OCI-LY3 (cell line): ENCODE data around the gene CDK11A.
"Not testable (repeated sequence)": the region's sequence is repeated elsewhere in the genome, so short reads cannot be mapped to it uniquely, and the experiment has no call there.

ENCODE experiments used
- H2AFZ ChIP-seq: fragments of 200-600, 300-600 bp; shearing (Covaris generic); 2 replicates; pipeline ENCODE4 v1.6.0; 2014; ENCODE audit warnings: antibody characterized with exemption, low read depth, low read length
- H3K27ac ChIP-seq: fragments of 200-600, 300-600 bp; sonication (generic); 2 replicates; pipeline ENCODE4 v1.5.1; 2014; ENCODE audit warnings: mild to moderate bottlenecking, low read length, moderate library complexity, mixed read lengths
- H3K27me3 ChIP-seq: fragments of 200-600, 300-600 bp; sonication (generic); 2 replicates; pipeline ENCODE4 v1.6.1; 2014; ENCODE audit warnings: low read depth, low read length, mixed read lengths
- H3K36me3 ChIP-seq: fragments of 200-600, 300-600 bp; sonication (generic); replicated peaks from 2 replicates; pipeline ENCODE3; 2014; ENCODE audit warnings: low read depth, low read length, mixed read lengths
- H3K4me1 ChIP-seq: fragments of 300-600, 200-600 bp; sonication (generic); 2 replicates; pipeline ENCODE4 v1.6.1; 2014; ENCODE audit warnings: low read length, mixed read lengths
- H3K4me2 ChIP-seq: fragments of 200-600, 300-600 bp; sonication (generic); 2 replicates; pipeline ENCODE4 v1.6.1; 2014; ENCODE audit warnings: low read length, mixed read lengths
- H3K4me3 ChIP-seq: fragments of 300-600, 200-600 bp; sonication (generic); 2 replicates; pipeline ENCODE4 v1.5.1; 2014; ENCODE audit warnings: antibody characterized with exemption, mild to moderate bottlenecking, low read length, moderate library complexity
- H3K79me2 ChIP-seq: fragments of 300-600, 200-600 bp; shearing (Covaris generic); 2 replicates; pipeline ENCODE4 v1.6.1; 2014; ENCODE audit warnings: mild to moderate bottlenecking, low read length, mixed read lengths
- H3K9ac ChIP-seq: fragments of 300-600, 200-600 bp; shearing (Covaris generic); 2 replicates; pipeline ENCODE4 v1.6.0; 2014; ENCODE audit warnings: mild to moderate bottlenecking, low read length, moderate library complexity
- H3K9me3 ChIP-seq: fragments of 200-600, 300-600 bp; shearing (Covaris generic); 2 replicates; pipeline ENCODE4 v1.6.1; 2014; ENCODE audit warnings: low read length, mixed read lengths; ENCODE audit not compliant: insufficient read depth
- H4K20me1 ChIP-seq: fragments of 200-600, 300-600 bp; sonication (generic); 2 replicates; pipeline ENCODE4 v1.6.1; 2016; ENCODE audit warnings: low read length, mixed read lengths; ENCODE audit not compliant: insufficient read depth
- CTCF ChIP-seq: fragments of 200-600, 300-600 bp; sonication (generic); IDR thresholded peaks from 2 replicates; pipeline ENCODE4 v1.5.1; 2014; ENCODE audit warnings: antibody characterized with exemption, low read length, low read depth
- EZH2phosphoT487 ChIP-seq: fragments of 200-600 bp; shearing (Covaris generic); IDR thresholded peaks from 2 replicates; pipeline ENCODE4 v1.6.1; 2018; ENCODE audit warnings: antibody characterized with exemption, mixed run types, low read depth

CDK11A gene

GRCh38 chr1:1753607-1754005 lies 29.4 kb upstream of the CDK11A start:
- H3K27ac ChIP-seq = no peak overlapping the region

GRCh38 chr1:1752636-1753606 lies 28.8 kb upstream of the CDK11A start:
- Histone ChIP-seq H3K27me3 (no peaks in the 10 kb centered on the region), H3K4me3 (no peak overlapping the region), H3K9me3 (no peaks in the 10 kb centered on the region), H3K4me1 (no peaks in the 10 kb centered on the region), H3K36me3 (peaks cover 28% of the 10 kb centered on the region), H3K4me2 (no peak overlapping the region), H3K27ac (no peak overlapping the region), H3K9ac (no peak overlapping the region), H3K79me2 (peaks cover 6% of the 10 kb centered on the region), H4K20me1 (peaks cover 1% of the 10 kb centered on the region; the same call in 1 of the 2 replicates), H2AFZ (no peak overlapping the region)
- no peak for TF ChIP-seq CTCF

More at GRCh38 chr1:1753607-1754005, 29.4 kb upstream of the CDK11A start:
- H2AFZ ChIP-seq = no peak overlapping the region
- H4K20me1 ChIP-seq = peaks cover 8% of the 10 kb centered on the region
- no peaks in the 10 kb centered on the region for H3K27me3 ChIP-seq
- no peaks in the 10 kb centered on the region for H3K4me1 ChIP-seq
- H3K36me3 ChIP-seq = peaks cover 33% of the 10 kb centered on the region
- H3K4me2 ChIP-seq = no peak overlapping the region
- no peak overlapping the region for H3K9ac ChIP-seq
- H3K4me3 ChIP-seq = no peak overlapping the region
- peaks cover 12% of the 10 kb centered on the region for H3K79me2 ChIP-seq
- no peaks in the 10 kb centered on the region for H3K9me3 ChIP-seq
- no peak for TF ChIP-seq CTCF
- no peak for TF ChIP-seq EZH2phosphoT487

- H3K4me1 ChIP-seq = no peaks in the 10 kb centered on the region
- H3K9me3 ChIP-seq = no peaks in the 10 kb centered on the region
- no peaks in the 10 kb centered on the region for H4K20me1 ChIP-seq
- H3K27ac ChIP-seq = no peak overlapping the region
- no peaks in the 10 kb centered on the region for H3K79me2 ChIP-seq
- H3K36me3 ChIP-seq = peaks cover 27% of the 10 kb centered on the region
- H3K9ac ChIP-seq = no peak overlapping the region
- H3K4me2 ChIP-seq = no peak overlapping the region
- no peaks in the 10 kb centered on the region for H3K27me3 ChIP-seq
- no peak overlapping the region for H2AFZ ChIP-seq
- TF ChIP-seq EZH2phosphoT487 = no peak
- TF ChIP-seq CTCF = no peak
- no peak overlapping the region for H3K4me3 ChIP-seq
Measured at GRCh38 chr1:1752190-1752589, 28.0 kb upstream of the CDK11A start.

- H3K9ac ChIP-seq, H3K4me3 ChIP-seq, H3K4me2 ChIP-seq, H3K9me3 ChIP-seq, H3K4me1 ChIP-seq, H2AFZ ChIP-seq, H3K27me3 ChIP-seq, H3K27ac ChIP-seq, H4K20me1 ChIP-seq, H3K79me2 ChIP-seq: not testable (repeated sequence)
- peaks cover 10% of the 10 kb centered on the region for H3K36me3 ChIP-seq
Measured at GRCh38 chr1:1749941-1750340, 25.8 kb upstream of the CDK11A start.
